GM12873 (cell line): Measurements from ENCODE around the gene MLH3.

Source experiments
- TF ChIP-seq, protein P1 (sequence below): IDR thresholded peaks from 2 replicates; pipeline ENCODE4 v1.5.1; 2012; ENCODE audit warnings: low read depth, mild to moderate bottlenecking, moderate library complexity, low read length, control low read depth; ENCODE audit not compliant: insufficient read depth; ENCODE audit errors: missing control alignments

The MLH3 gene

DNA sequence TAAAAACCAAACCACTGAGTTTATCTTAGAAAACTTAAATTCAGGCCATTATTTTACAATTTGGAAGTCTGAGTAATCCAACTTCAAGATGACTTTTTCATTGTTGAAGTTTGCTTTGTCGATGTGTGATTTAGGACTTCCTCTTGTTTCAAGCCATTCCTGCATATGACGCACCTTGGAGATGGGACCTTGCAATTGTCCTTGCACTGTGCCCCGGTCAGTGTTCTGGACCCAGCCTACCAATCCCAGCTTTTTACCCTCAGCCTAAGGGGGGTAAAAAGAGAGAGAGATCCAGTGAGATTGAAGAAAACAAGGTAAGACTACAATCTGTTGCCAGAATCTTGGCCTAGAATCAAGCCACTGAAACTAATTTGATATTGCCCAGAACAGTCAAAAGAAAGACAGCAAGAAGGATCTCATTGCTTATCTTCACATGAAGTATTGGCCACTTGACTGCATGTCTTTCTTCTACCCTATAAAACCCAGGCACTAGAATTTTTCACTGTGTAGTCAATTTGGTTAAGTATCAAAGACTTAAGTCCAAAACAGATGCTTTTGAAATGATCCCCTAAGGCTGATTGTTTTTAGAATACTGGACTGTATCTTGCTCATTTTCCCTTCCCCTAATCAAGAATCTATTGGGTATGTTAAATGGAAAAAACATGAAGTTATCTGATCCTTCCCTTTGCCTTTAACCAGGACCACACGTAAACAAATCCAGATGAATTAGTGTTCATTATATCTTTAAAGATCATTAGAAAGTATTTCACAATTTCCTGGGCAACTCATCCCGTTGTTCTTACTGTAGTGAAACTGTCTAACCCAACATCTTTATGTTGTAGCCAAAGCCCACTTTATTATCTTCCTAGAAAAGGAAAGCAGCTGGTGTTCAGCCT is 2.4 kb upstream of the MLH3 start:
- TF ChIP-seq, protein P1, sequence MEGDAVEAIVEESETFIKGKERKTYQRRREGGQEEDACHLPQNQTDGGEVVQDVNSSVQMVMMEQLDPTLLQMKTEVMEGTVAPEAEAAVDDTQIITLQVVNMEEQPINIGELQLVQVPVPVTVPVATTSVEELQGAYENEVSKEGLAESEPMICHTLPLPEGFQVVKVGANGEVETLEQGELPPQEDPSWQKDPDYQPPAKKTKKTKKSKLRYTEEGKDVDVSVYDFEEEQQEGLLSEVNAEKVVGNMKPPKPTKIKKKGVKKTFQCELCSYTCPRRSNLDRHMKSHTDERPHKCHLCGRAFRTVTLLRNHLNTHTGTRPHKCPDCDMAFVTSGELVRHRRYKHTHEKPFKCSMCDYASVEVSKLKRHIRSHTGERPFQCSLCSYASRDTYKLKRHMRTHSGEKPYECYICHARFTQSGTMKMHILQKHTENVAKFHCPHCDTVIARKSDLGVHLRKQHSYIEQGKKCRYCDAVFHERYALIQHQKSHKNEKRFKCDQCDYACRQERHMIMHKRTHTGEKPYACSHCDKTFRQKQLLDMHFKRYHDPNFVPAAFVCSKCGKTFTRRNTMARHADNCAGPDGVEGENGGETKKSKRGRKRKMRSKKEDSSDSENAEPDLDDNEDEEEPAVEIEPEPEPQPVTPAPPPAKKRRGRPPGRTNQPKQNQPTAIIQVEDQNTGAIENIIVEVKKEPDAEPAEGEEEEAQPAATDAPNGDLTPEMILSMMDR = no peak

DNA sequence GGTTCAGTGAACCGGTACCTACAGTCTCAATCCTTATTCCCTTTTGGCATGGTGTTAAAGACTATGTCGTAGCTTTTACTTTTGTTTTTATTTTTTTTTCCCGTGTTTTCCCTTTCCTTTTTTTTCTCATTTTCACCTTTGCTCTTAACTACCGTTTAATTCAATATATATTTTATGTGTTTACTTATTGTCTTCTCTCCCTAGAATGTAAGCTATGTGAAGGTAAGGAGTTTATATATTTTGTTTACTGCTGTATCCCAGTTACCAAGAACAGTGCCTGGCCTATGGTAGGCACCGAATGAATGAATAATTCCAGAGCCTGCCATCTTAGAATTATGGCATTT is 261 bp upstream of the MLH3 start:
- TF ChIP-seq, protein P1 = no peak

DNA sequence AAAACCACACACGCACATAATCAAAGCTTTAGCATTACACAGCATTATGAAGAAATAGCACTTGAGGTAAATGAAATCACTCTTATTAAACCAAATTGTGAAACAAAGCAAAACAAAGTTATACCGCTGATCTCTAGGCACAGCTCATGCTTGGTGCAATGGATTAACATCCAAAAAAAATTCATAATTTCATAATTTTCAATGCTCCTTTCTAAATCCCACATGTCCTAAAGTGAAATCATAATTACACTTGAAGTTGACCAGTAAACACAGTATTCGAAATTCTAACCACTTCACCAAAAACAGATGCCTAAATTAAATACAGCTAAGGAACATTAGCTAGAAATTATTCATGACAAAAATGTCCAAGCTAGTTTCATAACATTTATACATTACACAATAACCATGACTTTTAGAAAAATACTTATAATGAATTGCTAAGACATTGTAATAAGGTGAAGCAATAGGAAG is 1.5 kb downstream of the MLH3 start:
- TF ChIP-seq, protein P1 = no peak

DNA sequence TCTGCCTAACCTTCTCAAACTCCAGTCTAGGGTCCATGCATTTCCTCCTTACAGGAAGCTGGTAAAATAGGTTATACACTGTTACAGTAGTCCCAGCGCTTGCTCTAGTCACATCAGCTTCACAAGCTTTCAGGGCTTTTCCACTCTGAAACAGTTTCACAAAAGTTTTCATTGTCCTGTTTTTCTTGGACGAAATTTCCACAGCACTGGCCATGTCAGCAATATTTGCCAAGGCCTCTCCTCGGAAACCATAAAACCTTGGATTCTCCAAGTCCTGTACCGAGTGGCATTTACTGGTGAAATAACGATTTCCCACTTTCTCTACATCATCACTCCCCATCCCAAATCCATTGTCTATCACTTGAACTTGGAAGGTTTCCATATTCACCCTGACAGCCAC is 2.1 kb downstream of the MLH3 start:
- TF ChIP-seq, protein P1 = no peak

DNA sequence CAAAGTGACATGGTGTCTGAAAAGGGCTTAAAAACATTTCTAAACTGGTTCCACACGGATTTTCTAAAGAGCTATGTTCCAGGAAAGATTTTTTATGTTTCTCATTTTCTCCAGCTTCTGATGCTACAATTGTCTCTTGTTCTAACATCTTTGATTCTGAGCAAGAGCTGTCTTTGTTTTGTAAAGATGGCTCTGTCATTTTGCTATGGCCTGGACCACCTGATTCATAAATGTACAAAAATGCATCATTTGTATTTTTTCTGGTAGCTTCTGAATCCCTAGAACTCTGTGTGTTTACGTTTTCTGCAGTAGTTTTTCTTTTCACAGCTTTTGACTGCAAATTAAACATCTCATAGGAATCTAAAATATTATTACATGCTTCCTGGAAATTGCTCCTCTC is 3.2 kb downstream of the MLH3 start:
- TF ChIP-seq, protein P1 = no peak

DNA sequence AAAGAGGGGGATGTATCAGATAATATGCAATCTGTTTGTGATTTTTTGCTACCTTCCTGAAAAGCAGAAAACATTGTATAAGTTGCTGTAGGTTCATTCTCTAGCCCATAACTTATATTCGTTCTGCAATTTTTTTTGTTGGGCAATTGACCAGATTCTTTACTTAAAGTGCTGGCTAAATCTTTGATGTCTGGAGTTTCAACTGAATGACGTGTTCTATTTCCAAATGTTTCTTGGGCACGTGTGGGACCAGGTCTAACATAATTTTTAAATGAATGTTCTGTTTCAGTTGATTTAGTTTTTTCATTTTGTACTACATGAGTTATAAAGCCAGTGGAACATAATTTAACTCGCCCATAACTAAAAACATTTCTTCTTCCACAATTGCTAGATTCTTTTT is 3.8 kb downstream of the MLH3 start:
- TF ChIP-seq, protein P1 = no peak

DNA sequence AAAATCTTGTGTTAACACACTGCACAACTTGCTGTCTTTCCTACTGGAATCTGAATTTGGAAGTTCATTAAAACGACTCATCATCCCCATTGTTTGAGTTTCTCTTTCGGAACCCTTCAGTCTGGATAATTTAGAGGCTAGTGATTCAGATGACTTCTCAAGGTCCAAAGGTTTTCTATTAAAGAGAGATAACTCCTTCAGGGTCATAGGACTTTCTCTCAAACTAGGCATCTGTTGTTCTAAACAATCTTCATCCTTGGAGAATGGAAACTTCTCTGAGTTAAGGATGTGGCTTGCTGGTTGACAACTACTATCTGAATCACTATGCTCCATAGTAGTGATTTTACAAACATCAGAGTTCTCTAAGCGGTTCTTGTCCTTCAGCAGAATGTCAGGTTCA is 4.4 kb downstream of the MLH3 start:
- TF ChIP-seq, protein P1 = no peak
